GM23248 (cell line): ENCODE results near the gene CELSR1.

ENCODE experiments used
- EZH2 ChIP-seq: fragments of 200-600 bp; sonication (generic); IDR thresholded peaks from 2 replicates; pipeline ENCODE4 v1.6.1; 2018; ENCODE audit warnings: antibody characterized with exemption, mild to moderate bottlenecking; ENCODE audit not compliant: insufficient read depth, poor library complexity, severe bottlenecking
- EZH2phosphoT487 ChIP-seq: fragments of 200-600 bp; sonication (generic); IDR thresholded peaks from 2 replicates; pipeline ENCODE4 v1.6.1; 2018; ENCODE audit warnings: antibody characterized with exemption, moderate library complexity, mild to moderate bottlenecking, low read depth; ENCODE audit not compliant: insufficient read depth

DNA sequence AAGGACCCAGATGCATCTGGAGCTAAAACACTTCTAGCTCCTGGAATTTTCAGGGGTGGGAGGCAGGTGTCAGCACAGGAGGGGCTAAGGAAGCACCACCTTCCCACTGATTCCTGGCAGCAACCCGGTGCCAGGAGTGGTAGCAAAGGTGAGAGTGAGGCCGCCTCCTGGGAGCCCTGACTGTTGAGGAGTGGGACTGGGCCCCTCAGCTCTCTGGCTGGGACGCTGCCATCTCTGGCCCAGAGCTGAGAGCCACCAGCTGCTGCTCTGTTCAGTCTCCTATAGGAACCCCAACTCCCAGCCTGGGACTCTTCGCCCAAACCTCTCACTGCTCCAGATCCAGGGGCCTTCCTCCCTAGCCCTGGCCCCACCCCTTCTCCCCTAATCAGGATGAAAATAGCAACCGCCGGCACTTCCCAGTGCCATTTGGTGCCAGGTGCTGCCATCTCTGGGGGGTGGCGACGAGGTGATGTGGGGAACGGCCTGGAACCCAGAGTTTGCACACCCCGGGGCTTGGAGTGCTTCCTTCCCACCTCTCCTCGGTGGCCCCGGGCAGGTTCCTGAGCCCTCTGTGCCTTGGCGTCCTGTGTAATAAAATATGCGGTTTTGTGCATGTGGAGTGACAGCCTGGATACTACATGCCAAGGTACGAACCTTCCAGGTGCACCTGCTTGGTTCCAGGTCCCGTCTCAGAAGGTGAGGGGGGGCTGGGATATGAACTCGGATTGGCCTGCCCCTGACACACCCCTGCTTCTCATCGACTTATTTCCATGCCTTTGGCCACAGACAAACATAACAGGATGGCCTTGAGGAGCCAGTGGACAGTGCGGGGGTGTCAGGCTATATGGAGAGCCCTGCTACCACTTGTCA lies 35.7 kb upstream of the CELSR1 start:
- no peak for TF ChIP-seq EZH2
- TF ChIP-seq EZH2phosphoT487: no peak
